CD4-positive, alpha-beta T cell treated with Interleukin-21 for 1 hour (primary cell): Measurements from ENCODE around the gene YPEL5.

ENCODE experiments used
- DNase-seq: peaks from one replicate; pipeline ENCODE4 v3.0.0-alpha.2; 2020

YPEL5 gene

GRCh38 chr2:30139131-30139870 is 7.5 kb upstream of the YPEL5 start:
- DNase-seq, result peak; percentile 56

DNA sequence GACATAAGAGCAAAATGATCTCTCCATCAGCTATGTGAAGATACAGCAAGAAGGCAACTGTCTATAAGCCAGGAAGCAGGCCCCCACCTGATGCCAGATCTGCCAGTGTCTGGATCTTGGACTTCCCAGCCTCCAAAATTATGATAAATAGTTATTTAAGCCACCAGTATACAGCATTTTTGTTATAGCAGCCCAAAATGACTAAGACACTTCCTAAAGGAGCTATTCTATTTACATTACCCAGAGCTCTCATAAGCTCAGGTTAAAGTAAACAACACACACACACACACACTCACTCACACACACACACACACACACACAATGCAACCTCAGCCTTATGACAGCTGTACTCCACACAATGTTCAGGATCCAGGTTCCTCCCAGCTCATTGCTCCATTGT is 5.7 kb upstream of the YPEL5 start:
- no peak for DNase-seq

- DNase-seq, result no peak
These were observed 2.5 kb upstream of the YPEL5 start for GRCh38 chr2:30144260-30144659.

GRCh38 chr2:30144951-30145350 is 1.9 kb upstream of the YPEL5 start:
- DNase-seq, result peak; percentile 41

DNA sequence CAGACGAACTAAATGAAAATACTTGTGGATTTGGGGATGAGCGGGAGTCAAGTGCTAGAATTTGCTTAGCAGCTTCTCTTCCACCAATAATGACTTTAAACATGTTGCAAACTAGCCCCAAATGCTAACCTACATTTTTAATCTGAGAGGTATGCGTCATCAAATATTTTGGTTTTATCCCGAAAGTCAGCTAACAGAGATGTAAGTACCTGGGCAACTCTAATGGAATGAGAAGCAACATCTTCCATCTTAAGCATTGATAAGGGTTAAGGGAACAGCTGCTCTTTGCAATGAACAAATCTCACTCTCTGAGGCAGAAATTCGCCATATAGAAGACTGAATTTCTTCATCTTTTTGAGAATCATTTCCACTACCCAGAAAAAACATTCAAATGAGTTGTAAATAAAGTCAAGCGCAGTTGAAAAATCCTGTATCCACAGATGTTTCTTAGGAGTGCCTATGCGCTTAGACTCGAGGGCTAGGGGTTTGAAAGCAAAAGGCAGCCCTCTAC is 926 bp upstream of the YPEL5 start:
- DNase-seq, result no peak

GRCh38 chr2:30147196-30147714 is 448 bp downstream of the YPEL5 start:
- no peak for DNase-seq

- peak; percentile 81 for DNase-seq
These were observed 1.2 kb downstream of the YPEL5 start for GRCh38 chr2:30147715-30148610.

DNA sequence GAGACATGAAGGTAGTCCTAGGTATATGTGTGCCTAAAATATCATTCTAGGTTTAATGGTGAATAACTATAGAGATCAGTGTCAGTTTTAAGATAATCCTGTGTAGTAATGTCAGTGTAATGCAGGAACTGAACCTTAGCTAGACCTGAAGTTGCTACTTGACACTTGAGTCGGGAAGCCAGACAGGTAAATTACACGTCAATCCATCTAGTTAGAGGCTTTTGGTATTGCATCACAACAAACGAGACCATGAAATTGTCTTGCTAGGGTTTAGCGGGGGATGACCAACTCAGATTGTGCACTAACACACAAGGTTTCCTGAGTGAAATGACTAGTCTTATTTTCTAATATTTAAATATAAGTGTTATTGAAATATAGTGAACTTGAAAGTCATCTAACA is 2.0 kb downstream of the YPEL5 start:
- peak; percentile 35 for DNase-seq

DNA sequence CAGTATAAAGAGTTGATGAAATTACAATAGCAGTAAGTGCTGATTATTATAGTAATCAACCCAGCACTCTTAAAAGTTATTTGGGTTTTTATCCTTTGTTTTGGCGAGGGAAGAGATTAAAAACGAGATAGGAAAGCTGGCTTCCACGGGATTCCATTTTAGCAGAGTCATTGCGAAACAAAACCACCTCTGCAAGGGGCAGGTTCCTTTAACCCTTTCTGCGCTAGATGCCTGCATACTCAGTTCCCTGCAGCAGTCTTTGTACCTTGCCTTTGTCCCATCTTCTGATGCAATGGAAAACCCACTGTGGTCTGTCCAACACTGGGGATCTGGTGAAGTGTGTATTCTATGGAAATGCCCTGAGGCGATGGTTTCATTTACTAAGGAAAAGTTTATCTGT is 2.7 kb downstream of the YPEL5 start:
- DNase-seq, result peak; percentile 21

- DNase-seq, result no peak
These were observed 3.2 kb downstream of the YPEL5 start for GRCh38 chr2:30149976-30150375.

- peak; percentile 22 for DNase-seq
These were observed 4.0 kb downstream of the YPEL5 start for GRCh38 chr2:30150786-30151185.

DNA sequence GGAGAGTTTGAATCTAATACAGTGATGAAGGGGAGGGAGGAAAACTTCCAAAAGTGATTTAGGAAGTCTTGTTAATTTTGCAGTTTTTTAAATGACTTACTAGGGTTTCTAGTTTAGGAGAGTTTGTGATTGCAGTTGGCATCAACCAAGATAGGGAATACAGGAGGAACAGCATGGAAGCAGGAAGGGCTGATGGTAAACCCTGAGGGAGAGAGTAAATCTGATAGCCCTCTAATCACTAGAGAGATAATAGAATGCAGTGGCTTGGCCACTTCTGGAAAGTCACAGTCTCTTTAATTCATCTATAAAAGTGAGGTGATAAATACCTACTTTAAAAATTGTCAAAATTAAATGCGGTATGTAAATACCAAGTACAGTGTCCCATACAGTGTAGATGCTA is 5.6 kb downstream of the YPEL5 start:
- DNase-seq, result no peak

GRCh38 chr2:30155202-30155601 is 8.4 kb downstream of the YPEL5 start:
- DNase-seq, result no peak

GRCh38 chr2:30155889-30156658 is 9.3 kb downstream of the YPEL5 start:
- DNase-seq, result no peak

DNA sequence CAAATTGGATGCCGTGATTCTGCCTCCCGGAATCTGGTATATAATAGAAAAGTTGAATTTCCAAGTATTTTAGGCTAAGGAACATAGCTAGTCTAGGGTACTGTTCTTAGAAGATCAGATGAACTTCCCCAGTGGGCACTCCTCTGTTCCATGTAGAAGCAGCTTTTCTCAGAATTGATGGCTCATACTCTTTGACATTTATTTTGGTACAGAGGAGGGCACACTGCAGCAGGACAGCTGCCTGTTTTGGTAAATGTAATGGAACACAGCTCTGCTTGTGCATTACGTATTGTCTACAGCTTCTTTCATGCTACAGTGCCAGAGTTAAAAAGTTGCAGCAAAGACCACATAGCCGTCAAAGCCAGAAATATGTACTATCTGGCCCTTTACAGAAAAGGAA is 10.8 kb downstream of the YPEL5 start:
- DNase-seq, result no peak

DNA sequence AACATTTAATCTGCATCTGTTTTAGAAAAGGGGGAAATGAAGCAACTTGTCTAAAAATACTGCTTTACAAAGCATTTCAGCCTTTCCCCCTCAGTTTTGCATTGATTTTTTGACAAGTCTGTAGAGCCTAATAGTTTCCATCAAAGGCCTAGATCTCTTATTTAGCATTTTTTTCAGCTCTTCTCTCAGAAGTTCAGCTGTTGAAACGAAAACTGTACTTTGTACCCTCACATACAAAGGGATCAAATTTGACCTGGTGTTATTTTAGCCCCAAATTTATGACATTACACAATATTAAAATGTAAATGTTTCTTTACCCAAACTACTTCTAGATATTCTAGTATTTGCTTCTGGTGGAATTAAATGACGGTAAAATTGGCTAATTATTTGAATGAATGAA is 13.0 kb downstream of the YPEL5 start:
- no peak for DNase-seq

DNA sequence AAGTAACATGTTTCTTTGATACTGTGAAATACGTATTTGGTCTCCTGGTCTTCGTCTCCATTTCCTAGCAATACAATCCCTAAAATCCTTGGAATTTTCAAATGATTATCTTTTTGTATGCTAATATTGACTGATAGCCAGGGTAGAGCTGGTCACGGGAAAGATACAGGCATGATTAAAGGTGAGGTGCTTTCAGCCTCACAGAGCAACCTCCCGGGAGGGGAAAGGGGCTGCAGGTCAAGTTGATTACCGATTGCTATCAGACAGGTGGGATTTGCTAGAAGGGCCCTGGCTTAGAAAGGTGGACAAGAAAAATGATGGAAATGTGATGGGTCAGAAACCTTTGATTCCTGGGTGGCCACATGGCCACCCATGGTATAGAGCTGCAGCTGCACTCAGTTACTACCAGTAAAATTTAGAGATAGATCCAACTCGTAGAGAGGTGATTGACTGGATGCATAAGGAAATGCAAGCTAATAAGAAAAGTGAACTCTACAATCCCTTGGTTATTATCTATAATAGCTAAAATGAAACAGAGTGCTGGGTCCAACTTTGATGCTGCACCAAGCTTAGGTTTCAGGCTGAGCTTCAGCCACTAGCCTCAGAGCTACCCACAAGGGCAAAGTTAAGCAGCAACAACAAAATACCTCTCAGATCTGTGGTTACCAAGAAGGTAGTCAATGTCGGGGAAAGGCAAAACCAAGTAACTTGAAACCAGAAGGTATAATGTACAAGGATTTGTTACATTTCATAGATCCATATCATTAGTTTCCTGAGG is 15.3 kb downstream of the YPEL5 start:
- peak; percentile 45 for DNase-seq

GRCh38 chr2:30162806-30163205 is 16.0 kb downstream of the YPEL5 start:
- DNase-seq, result peak; percentile 47

GRCh38 chr2:30164131-30164925 is 17.5 kb downstream of the YPEL5 start:
- peak; percentile 23 for DNase-seq

DNA sequence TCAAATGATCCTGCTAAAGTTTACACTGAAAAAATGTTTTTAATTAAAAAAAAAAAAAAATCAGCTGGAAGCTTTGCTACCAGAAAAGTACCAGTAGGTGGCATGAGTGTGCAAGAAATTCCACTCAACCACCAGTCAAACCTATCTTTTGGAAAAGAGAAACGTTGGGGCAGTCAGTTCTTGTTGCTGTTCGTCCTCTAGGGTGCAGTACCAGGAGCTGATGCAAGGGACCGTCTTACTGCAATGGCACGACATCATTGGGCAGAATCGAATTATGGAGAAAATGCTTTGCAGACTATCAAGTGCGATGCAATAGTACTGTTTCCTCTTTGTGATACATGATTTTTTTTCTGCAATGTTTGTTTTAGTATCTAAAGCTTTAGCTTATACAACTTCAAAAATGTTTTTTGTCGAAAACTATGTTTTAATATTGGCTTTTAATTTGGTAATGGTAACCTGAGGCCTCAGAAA is 18.3 kb downstream of the YPEL5 start:
- peak; percentile 86 for DNase-seq

- peak; percentile 6 for DNase-seq
These were observed 18.8 kb downstream of the YPEL5 start for GRCh38 chr2:30165617-30166016.
